Left ventricle myocardium inferior (tissue), 1 donor: ENCODE data around the gene ARHGEF4. TPM values are rescaled to one million over a fixed set of nuclear protein-coding genes. Genes with fewer than 3 reads are reported as not detected.

Source experiments
- DNase-seq: peaks from one replicate; pipeline ENCODE4 v3.0.0-alpha.2; 2020
- H3K27ac ChIP-seq: fragments of 200-600 bp; replicated peaks from 2 replicates; pipeline ENCODE4 v1.8.0; 2021
- H3K27me3 ChIP-seq: fragments of 200-600 bp; 2 replicates; pipeline ENCODE4 v1.8.0; 2021; ENCODE audit warnings: low read depth
- H3K36me3 ChIP-seq: fragments of 200-600 bp; 2 replicates; pipeline ENCODE4 v1.8.0; 2021
- H3K4me1 ChIP-seq: fragments of 200-600 bp; 2 replicates; pipeline ENCODE4 v1.8.0; 2021
- H3K4me3 ChIP-seq: fragments of 200-600 bp; 2 replicates; pipeline ENCODE4 v1.8.0; 2021; ENCODE audit warnings: mild to moderate bottlenecking, moderate library complexity
- H3K9me3 ChIP-seq: fragments of 200-600 bp; replicated peaks from 2 replicates; pipeline ENCODE4 v1.8.0; 2021
- intact Hi-C: fragments of 100-400 bp; cut with micrococcal nuclease; formaldehyde crosslinking; loops from one replicate; pipeline ENCODE4 v1.11.0; 2022
- total RNA-seq: library from RNA; stranded (reverse); fragmentation: NEBNext Ultra II Directional; extraction: Animal tissue kit (Norgen Biotek cat#: 25700); gene quantifications from one replicate; pipeline ENCODE4 v1.2.1, GENCODE V29; 2021
- TF ChIP-seq, protein P1 (sequence below): fragments of 200-600 bp; IDR thresholded peaks from 2 replicates; pipeline ENCODE4 v1.8.0; 2021; ENCODE audit warnings: antibody characterized with exemption, mild to moderate bottlenecking, borderline replicate concordance
- donor health status: DM: no; HTN: yes; CAD: no; lungs with severe emphysema.

Gene ARHGEF4
- total RNA-seq, 1 donor from 2014 or later: 5.3 TPM

DNA sequence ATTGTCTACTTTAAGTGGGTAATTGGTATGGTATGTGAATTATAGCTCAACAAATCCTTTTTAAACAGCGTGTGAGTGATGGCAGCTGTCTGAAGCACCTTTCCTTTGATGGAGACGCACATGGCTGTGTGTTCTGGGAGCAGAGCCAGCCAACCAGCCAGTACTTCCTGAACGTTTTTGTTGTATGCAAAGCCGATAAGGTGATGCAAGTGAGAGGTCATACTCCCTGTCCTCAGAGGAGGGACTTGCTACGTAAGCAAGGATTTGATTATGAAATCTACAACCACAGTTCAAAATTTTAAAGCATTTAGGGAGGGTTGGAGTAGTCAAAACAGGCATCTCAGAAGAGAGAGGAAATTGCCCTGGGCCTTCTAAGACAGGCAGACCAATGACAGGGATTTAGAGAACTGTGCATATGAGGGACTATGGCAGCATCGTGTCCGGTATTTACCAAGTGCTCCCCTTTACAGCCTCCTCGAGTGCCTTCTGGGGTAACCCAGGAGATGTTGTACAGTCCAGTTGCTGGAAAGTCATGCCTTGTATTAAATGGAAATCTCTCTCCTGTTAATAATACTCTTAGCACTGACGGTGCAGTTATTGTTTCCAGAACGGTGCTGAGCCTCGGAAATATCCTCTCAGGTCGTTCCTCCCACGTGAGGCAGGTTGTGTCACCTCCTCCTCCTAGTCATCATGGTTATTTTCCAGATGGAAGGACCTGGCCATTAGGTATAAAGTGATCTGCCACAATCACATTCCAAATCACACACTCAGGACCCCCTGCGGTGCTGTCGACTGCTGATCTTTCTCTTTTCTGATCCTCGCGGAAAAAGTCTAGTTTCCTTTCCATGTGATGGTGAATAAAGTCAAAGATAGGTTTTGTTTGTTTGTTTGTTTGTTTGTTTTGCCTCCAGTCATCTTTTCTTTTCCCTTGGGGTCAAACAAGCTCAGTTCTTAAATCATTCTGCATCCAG lies 28.4 kb downstream of the ARHGEF4 start:
- H3K9me3 ChIP-seq: no peaks in the 10 kb centered on the region
- DNase-seq: peak; percentile 48
- TF ChIP-seq, protein P1, sequence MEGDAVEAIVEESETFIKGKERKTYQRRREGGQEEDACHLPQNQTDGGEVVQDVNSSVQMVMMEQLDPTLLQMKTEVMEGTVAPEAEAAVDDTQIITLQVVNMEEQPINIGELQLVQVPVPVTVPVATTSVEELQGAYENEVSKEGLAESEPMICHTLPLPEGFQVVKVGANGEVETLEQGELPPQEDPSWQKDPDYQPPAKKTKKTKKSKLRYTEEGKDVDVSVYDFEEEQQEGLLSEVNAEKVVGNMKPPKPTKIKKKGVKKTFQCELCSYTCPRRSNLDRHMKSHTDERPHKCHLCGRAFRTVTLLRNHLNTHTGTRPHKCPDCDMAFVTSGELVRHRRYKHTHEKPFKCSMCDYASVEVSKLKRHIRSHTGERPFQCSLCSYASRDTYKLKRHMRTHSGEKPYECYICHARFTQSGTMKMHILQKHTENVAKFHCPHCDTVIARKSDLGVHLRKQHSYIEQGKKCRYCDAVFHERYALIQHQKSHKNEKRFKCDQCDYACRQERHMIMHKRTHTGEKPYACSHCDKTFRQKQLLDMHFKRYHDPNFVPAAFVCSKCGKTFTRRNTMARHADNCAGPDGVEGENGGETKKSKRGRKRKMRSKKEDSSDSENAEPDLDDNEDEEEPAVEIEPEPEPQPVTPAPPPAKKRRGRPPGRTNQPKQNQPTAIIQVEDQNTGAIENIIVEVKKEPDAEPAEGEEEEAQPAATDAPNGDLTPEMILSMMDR: no peak

DNA sequence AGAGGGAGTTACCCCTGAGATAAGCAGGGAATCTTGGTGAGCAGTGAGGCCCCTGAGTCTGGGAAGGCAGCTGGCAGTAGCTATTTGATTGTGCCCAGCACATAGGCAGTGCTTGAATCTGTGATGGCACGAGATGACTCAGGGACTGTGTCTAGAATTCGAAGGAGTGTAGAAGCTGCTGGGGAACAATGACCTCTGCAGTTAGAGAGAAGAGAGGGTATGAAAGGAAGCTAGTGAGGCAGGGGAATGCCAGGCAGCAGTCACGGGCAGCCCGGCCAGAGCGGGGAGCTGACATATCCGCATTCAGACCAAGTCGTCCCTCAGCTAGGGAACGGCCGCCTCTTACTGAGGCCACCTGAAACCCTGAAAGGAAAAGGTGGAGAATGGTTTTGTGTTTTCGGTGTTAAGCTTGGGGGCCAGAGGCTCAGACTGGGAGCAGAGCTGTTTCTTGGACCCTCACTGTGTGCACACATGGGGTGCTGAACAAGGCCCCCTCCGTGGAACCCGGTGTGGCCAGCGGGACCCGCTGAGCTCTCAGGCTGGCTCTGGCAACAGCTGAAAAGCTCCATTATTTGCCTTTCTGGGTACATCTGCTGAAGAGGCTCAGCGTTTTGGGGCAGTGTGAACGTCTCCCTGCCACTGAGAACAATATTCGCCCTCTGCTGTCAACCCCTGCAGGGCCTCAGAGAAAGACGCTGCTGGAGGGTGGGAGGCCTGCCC lies 32.9 kb downstream of the ARHGEF4 start:
- Histone ChIP-seq H3K36me3 (no peaks in the 10 kb centered on the region), H3K27ac (no peak overlapping the region), H3K27me3 (peaks cover 27% of the 10 kb centered on the region), H3K4me3 (no peak overlapping the region), H3K9me3 (no peaks in the 10 kb centered on the region), H3K4me1 (no peaks in the 10 kb centered on the region)
- DNase-seq: no peak
- intact Hi-C loops: loop anchor here (5.0 kb wide), 1 partner anchor 72 kb away; no protein-coding TSS in a partner anchor
- TF ChIP-seq, protein P1: no peak

More for the DNA sequence above, 28.4 kb downstream of the ARHGEF4 start:
- Histone ChIP-seq H3K27me3 (peaks cover 18% of the 10 kb centered on the region), H3K4me1 (no peaks in the 10 kb centered on the region), H3K4me3 (no peak overlapping the region), H3K27ac (peak overlapping the region; percentile 42), H3K36me3 (no peaks in the 10 kb centered on the region)
- intact Hi-C loops: no loop called here

DNA sequence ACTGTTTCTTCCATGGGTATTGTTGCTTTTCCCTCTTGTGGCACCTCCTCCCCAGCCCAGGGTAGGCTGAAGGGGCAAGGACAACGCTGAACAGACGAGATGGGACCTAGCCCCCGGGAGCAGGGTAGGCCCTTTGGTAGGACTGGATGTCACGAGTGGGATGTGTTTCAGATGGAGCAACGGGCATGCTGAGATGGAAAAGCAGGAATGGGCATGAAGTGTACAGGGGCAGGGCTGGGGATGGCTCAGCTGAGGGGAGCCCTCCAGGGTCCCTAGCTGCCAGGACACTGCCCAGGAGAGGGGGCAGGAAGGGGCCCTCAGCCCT lies 33.4 kb downstream of the ARHGEF4 start:
- Histone ChIP-seq H3K9me3 (no peaks in the 10 kb centered on the region), H3K27me3 (peaks cover 27% of the 10 kb centered on the region), H3K36me3 (no peaks in the 10 kb centered on the region), H3K4me1 (no peaks in the 10 kb centered on the region), H3K27ac (no peak overlapping the region), H3K4me3 (no peak overlapping the region)
- TF ChIP-seq, protein P1: no peak
- intact Hi-C loops: loop anchor here (5.0 kb wide), 1 partner anchor 73 kb away; no protein-coding TSS in a partner anchor
- no peak for DNase-seq

DNA sequence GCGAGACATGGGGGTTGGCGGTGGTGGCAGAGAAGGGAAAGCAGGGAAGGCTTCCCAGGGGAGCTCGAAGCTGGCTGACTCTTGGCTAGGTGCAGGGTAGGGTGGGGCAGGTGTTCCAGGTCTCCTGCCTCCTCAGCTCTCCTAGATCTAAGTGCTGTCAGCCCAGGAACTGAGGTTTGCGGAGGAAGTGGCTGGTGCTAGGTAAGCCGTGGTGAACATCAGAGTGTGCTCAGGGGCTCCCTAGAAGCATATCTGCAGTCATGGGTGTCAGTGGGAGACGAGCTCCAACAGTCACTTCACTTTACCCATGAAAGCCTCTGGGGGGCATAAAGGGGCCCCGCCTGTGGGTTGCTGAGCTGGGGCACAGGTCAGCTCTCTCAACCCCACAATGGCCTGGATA lies 34.1 kb downstream of the ARHGEF4 start:
- Histone ChIP-seq H3K4me3 (no peak overlapping the region), H3K36me3 (no peaks in the 10 kb centered on the region), H3K27ac (no peak overlapping the region), H3K9me3 (no peaks in the 10 kb centered on the region), H3K27me3 (peaks cover 29% of the 10 kb centered on the region), H3K4me1 (no peaks in the 10 kb centered on the region)
- intact Hi-C loops: loop anchor here (5.0 kb wide), 1 partner anchor 73 kb away; no protein-coding TSS in a partner anchor
- DNase-seq: no peak
- TF ChIP-seq, protein P1: no peak

DNA sequence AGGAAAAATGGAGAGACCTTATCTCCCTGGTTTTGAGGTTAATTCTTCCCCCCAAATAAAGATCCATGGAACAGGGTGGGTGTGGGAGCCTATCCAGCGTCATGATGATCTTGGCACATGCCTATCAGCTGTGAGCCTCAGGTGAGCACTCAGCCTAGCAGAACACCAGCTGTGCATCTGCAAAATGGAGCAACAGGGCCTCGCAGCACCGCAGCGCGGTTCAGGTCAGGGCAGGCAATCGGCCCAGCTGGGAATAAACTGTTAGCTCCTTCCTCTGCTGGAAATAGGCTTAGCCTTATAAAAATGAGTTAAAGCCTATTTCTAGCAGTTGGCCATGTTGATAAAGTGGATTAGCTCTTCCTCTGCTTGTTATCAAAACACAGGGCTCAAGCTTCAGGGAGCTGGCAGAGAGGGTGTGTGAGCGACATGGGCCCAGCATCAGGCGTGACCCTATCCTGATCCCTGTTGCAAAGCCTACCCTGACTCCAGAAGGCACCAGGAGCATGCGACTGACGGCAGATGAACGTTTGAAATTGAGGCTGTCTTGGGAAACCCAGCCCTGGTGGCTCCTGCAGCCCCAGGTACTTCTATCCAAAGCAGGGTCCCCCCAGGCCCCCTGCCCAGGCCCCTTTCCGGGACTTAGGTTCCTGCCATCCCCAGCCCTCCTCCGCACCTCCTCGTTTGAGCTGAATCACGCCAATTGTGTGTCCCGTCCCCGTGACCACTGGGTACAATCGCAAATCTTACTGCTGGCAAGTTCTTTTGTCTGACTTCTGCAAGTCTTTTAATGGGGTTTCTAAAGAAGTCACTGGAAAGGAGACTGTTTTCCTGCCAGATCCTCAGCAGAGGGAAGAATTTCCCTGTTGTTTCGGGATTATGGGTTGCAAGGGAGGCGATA lies 35.4 kb downstream of the ARHGEF4 start:
- H3K4me3 ChIP-seq: no peak overlapping the region
- intact Hi-C loops: loop anchor here (5.0 kb wide), 1 partner anchor 75 kb away; no protein-coding TSS in a partner anchor
- no peak overlapping the region for H3K27ac ChIP-seq
- no peak for DNase-seq
- H3K36me3 ChIP-seq: no peaks in the 10 kb centered on the region
- H3K9me3 ChIP-seq: no peaks in the 10 kb centered on the region
- TF ChIP-seq, protein P1: no peak
- H3K4me1 ChIP-seq: no peaks in the 10 kb centered on the region
- H3K27me3 ChIP-seq: peaks cover 41% of the 10 kb centered on the region
